Osteocyte (in vitro differentiated cells): ENCODE measurements around the gene DUSP6. TPM values are rescaled to one million over a fixed set of nuclear protein-coding genes. Genes with fewer than 3 reads are reported as not detected.

Source experiments
- DNase-seq: peaks from one replicate; pipeline ENCODE4 v3.0.0; 2021; ENCODE audit warnings: mixed read lengths; ENCODE audit not compliant: unreplicated experiment; ENCODE audit errors: extremely low spot score
- H3K27ac Mint-ChIP-seq: one replicate; pipeline ENCODE4 v1.8.0; 2021; ENCODE audit warnings: mild to moderate bottlenecking, mixed read lengths; ENCODE audit not compliant: unreplicated experiment
- H3K27me3 Mint-ChIP-seq: one replicate; pipeline ENCODE4 v1.8.0; 2021; ENCODE audit warnings: mixed read lengths; ENCODE audit not compliant: unreplicated experiment
- H3K36me3 Mint-ChIP-seq: one replicate; pipeline ENCODE4 v1.8.0; 2021; ENCODE audit warnings: mixed read lengths; ENCODE audit not compliant: unreplicated experiment
- H3K4me1 Mint-ChIP-seq: one replicate; pipeline ENCODE4 v1.8.0; 2021; ENCODE audit warnings: mixed read lengths; ENCODE audit not compliant: unreplicated experiment
- H3K4me3 Mint-ChIP-seq: one replicate; pipeline ENCODE4 v1.8.0; 2021; ENCODE audit warnings: mild to moderate bottlenecking, moderate library complexity, mixed read lengths; ENCODE audit not compliant: unreplicated experiment
- H3K9me3 Mint-ChIP-seq: one replicate; pipeline ENCODE4 v1.8.0; 2021; ENCODE audit warnings: mixed read lengths; ENCODE audit not compliant: unreplicated experiment
- CTCF ChIP-seq: fragments of 200-600 bp; sonication (generic); IDR thresholded peaks from 2 replicates; pipeline ENCODE4 v1.5.0; 2021; ENCODE audit warnings: antibody characterized with exemption, mild to moderate bottlenecking, moderate library complexity
- total RNA-seq: library from RNA; stranded (reverse); gene quantifications from 2 replicates; pipeline ENCODE4 v1.2.1, GENCODE V29; 2021

Gene DUSP6
- total RNA-seq, 1 donor from 2014 or later = 55.1 TPM

GRCh38 chr12:89320735-89321134 lies 31.6 kb downstream of the DUSP6 start:
- H3K27ac Mint-ChIP-seq = no peak overlapping the region
- H3K36me3 Mint-ChIP-seq = no peaks in the 10 kb centered on the region
- no peaks in the 10 kb centered on the region for H3K27me3 Mint-ChIP-seq
- no peak for DNase-seq
- no peaks in the 10 kb centered on the region for H3K4me1 Mint-ChIP-seq
- H3K9me3 Mint-ChIP-seq = no peaks in the 10 kb centered on the region
- H3K4me3 Mint-ChIP-seq = no peak overlapping the region
- TF ChIP-seq CTCF = no peak

GRCh38 chr12:89319606-89320005 lies 32.7 kb downstream of the DUSP6 start:
- Mint-ChIP-seq H3K27me3 (no peaks in the 10 kb centered on the region), H3K4me3 (no peak overlapping the region), H3K9me3 (no peaks in the 10 kb centered on the region), H3K27ac (no peak overlapping the region), H3K36me3 (no peaks in the 10 kb centered on the region), H3K4me1 (no peaks in the 10 kb centered on the region)
- no peak for DNase-seq
- no peak for TF ChIP-seq CTCF

GRCh38 chr12:89319122-89319521 lies 33.2 kb downstream of the DUSP6 start:
- DNase-seq = no peak
- no peaks in the 10 kb centered on the region for H3K36me3 Mint-ChIP-seq
- no peaks in the 10 kb centered on the region for H3K27me3 Mint-ChIP-seq
- H3K4me3 Mint-ChIP-seq = no peak overlapping the region
- H3K27ac Mint-ChIP-seq = no peak overlapping the region
- TF ChIP-seq CTCF = no peak
- H3K9me3 Mint-ChIP-seq = no peaks in the 10 kb centered on the region
- H3K4me1 Mint-ChIP-seq = no peaks in the 10 kb centered on the region

- DNase-seq = no peak
- Mint-ChIP-seq H3K4me3 (no peak overlapping the region), H3K36me3 (no peaks in the 10 kb centered on the region), H3K9me3 (no peaks in the 10 kb centered on the region), H3K4me1 (no peaks in the 10 kb centered on the region), H3K27ac (no peak overlapping the region), H3K27me3 (no peaks in the 10 kb centered on the region)
- no peak for TF ChIP-seq CTCF
Measured at GRCh38 chr12:89316705-89317139, 35.6 kb downstream of the DUSP6 start.

- Mint-ChIP-seq H3K4me3 (no peak overlapping the region), H3K36me3 (no peaks in the 10 kb centered on the region), H3K27ac (no peak overlapping the region), H3K27me3 (no peaks in the 10 kb centered on the region), H3K9me3 (no peaks in the 10 kb centered on the region), H3K4me1 (no peaks in the 10 kb centered on the region)
- no peak for DNase-seq
- no peak for TF ChIP-seq CTCF
Measured at GRCh38 chr12:89314060-89314761, 38.1 kb downstream of the DUSP6 start.
